KMS-11 (cell line): ENCODE results near the gene P2RX3.

Experiments
- H2AFZ ChIP-seq: fragments of 200-600 bp; sonication (generic); 2 replicates; pipeline ENCODE4 v1.6.1; 2016; ENCODE audit warnings: antibody characterized with exemption, mixed run types, low read depth
- H3K27ac ChIP-seq: fragments of 200-600 bp; sonication (generic); 2 replicates; pipeline ENCODE4 v1.6.1; 2016; ENCODE audit warnings: mild to moderate bottlenecking, mixed run types
- H3K27me3 ChIP-seq: fragments of 200-600 bp; sonication (generic); 2 replicates; pipeline ENCODE4 v1.6.1; 2017; ENCODE audit warnings: mild to moderate bottlenecking, low read depth, mixed run types, moderate library complexity; ENCODE audit not compliant: insufficient read depth
- H3K36me3 ChIP-seq: fragments of 200-600 bp; sonication (generic); 2 replicates; pipeline ENCODE4 v1.6.1; 2017; ENCODE audit warnings: mild to moderate bottlenecking, mixed run types; ENCODE audit not compliant: insufficient read depth
- H3K4me1 ChIP-seq: fragments of 200-600 bp; sonication (generic); 2 replicates; pipeline ENCODE4 v1.6.1; 2016; ENCODE audit warnings: mild to moderate bottlenecking, low read depth, mixed run types; ENCODE audit not compliant: poor library complexity, severe bottlenecking
- H3K4me2 ChIP-seq: fragments of 200-600 bp; sonication (generic); 2 replicates; pipeline ENCODE4 v1.7.0; 2016; ENCODE audit warnings: mild to moderate bottlenecking, mixed run types
- H3K4me3 ChIP-seq: fragments of 200-600 bp; sonication (generic); IDR thresholded peaks from 2 replicates; pipeline ENCODE4 v1.6.1; 2017; ENCODE audit warnings: low read depth, low read length, mixed read lengths; ENCODE audit not compliant: insufficient read depth
- H3K79me2 ChIP-seq: fragments of 200-600 bp; sonication (generic); 2 replicates; pipeline ENCODE4 v1.6.1; 2016; ENCODE audit warnings: low read depth, mixed run types; ENCODE audit not compliant: insufficient read depth
- H3K9ac ChIP-seq: fragments of 200-600 bp; sonication (generic); 2 replicates; pipeline ENCODE4 v1.6.1; 2016; ENCODE audit warnings: mild to moderate bottlenecking, mixed run types
- H4K20me1 ChIP-seq: fragments of 200-600 bp; sonication (generic); 2 replicates; pipeline ENCODE4 v1.6.1; 2016; ENCODE audit warnings: mild to moderate bottlenecking, mixed run types; ENCODE audit not compliant: insufficient read depth
- TF ChIP-seq, protein P1 (sequence below): fragments of 200-600 bp; sonication (generic); conservative IDR thresholded peaks from 2 replicates; pipeline ENCODE4 v1.6.1; 2017; ENCODE audit warnings: low read depth, mild to moderate bottlenecking, antibody characterized with exemption, low read length, moderate library complexity, mixed read lengths

The P2RX3 gene

DNA sequence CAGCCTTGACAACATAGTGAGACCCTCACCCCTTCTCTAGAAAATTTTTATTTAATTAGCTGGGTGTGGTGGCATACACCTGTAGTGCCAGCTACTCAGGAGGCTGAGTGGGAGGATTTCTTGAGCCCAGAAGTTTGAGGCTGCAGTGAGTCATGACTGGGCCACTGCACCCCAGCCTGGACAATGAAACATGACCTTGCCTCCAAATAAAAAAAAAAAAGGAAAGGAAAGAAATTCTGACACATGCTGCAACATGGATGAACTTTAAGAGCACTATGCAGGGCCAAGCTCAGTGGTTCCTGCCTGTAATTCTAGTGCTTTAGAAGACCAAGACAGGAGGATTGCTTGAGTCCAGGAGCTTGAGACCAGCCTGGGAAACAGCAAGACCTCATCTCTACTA is 80.0 kb downstream of the P2RX3 start:
- H3K27ac ChIP-seq = no peak overlapping the region
- H3K27me3 ChIP-seq = no peaks in the 10 kb centered on the region
- TF ChIP-seq, protein P1, sequence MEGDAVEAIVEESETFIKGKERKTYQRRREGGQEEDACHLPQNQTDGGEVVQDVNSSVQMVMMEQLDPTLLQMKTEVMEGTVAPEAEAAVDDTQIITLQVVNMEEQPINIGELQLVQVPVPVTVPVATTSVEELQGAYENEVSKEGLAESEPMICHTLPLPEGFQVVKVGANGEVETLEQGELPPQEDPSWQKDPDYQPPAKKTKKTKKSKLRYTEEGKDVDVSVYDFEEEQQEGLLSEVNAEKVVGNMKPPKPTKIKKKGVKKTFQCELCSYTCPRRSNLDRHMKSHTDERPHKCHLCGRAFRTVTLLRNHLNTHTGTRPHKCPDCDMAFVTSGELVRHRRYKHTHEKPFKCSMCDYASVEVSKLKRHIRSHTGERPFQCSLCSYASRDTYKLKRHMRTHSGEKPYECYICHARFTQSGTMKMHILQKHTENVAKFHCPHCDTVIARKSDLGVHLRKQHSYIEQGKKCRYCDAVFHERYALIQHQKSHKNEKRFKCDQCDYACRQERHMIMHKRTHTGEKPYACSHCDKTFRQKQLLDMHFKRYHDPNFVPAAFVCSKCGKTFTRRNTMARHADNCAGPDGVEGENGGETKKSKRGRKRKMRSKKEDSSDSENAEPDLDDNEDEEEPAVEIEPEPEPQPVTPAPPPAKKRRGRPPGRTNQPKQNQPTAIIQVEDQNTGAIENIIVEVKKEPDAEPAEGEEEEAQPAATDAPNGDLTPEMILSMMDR = no peak
- H3K4me1 ChIP-seq = no peaks in the 10 kb centered on the region
- no peak overlapping the region for H3K4me3 ChIP-seq
- H4K20me1 ChIP-seq = no peaks in the 10 kb centered on the region
- H2AFZ ChIP-seq = no peak overlapping the region
- H3K79me2 ChIP-seq = no peaks in the 10 kb centered on the region
- H3K4me2 ChIP-seq = no peak overlapping the region
- no peak overlapping the region for H3K9ac ChIP-seq
- H3K36me3 ChIP-seq = no peaks in the 10 kb centered on the region

DNA sequence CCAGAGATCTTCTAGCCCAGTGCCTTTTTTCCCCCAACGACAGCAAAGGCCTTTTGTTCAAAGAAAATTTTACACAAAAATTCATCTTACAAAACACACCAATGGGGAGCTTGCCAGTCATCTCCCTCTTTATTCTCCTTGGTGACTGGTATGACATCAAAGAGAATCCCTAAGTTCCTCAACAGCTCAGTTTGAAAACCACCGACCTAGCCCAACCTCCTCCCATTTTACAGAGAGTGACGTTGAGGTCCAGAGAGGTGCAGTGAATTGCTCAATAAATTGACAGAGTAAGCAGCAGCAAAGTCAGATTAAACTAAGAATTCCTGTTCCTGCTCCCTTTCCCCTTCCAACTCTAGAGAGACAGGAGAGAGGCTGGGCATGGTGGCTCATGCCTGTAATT is 81.0 kb downstream of the P2RX3 start:
- H4K20me1 ChIP-seq = no peaks in the 10 kb centered on the region
- H3K79me2 ChIP-seq = no peaks in the 10 kb centered on the region
- TF ChIP-seq, protein P1 = no peak
- H3K4me2 ChIP-seq = no peak overlapping the region
- H3K27me3 ChIP-seq = no peaks in the 10 kb centered on the region
- no peak overlapping the region for H3K4me3 ChIP-seq
- H3K36me3 ChIP-seq = no peaks in the 10 kb centered on the region
- no peaks in the 10 kb centered on the region for H3K4me1 ChIP-seq
- no peak overlapping the region for H3K9ac ChIP-seq
- no peak overlapping the region for H3K27ac ChIP-seq
- H2AFZ ChIP-seq = no peak overlapping the region

DNA sequence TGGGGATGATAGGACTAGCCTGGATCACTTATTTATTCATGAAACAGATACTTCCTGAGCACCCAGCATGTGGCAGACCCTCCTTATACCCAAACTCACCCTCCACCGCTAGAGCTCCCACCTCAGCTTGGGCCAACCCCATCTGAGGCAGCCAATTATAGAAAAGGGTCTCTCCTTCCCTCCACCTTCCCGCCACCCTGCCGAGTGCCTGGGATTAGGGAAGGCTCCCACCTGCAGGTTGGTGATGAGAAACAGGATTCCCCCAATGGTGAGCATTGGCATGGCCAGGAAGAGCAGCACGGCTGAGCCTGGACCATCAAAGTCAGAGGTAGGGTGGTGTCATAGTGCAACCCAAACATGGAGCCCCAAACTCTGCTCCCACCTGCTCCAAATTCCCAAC is 82.9 kb downstream of the P2RX3 start:
- no peaks in the 10 kb centered on the region for H3K79me2 ChIP-seq
- H3K36me3 ChIP-seq = no peaks in the 10 kb centered on the region
- H3K9ac ChIP-seq = no peak overlapping the region
- no peaks in the 10 kb centered on the region for H3K27me3 ChIP-seq
- no peak overlapping the region for H3K27ac ChIP-seq
- H4K20me1 ChIP-seq = no peaks in the 10 kb centered on the region
- H2AFZ ChIP-seq = no peak overlapping the region
- H3K4me3 ChIP-seq = no peak overlapping the region
- H3K4me1 ChIP-seq = no peaks in the 10 kb centered on the region
- TF ChIP-seq, protein P1 = no peak
- H3K4me2 ChIP-seq = no peak overlapping the region

DNA sequence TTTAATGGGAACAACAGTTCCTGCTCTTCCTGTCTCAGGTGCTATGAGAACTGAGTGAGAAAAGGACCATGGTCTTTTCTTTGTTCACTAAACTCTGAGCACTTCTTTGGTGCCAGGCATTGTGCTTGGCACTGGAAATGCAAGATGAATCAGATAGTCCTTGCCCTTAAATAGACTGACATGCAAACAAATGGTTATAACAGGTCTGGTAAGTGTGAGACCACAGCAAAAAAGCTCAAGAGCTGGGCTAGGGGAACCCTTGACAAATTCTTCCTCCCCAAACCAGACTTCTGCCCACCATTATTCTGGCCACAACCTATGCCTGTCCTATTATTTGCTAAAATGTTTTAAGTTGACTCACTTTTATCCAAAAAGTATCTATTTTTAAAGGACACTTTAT is 83.7 kb downstream of the P2RX3 start:
- Histone ChIP-seq H3K27ac (no peak overlapping the region), H2AFZ (no peak overlapping the region), H3K4me2 (no peak overlapping the region), H3K4me3 (no peak overlapping the region), H3K79me2 (no peaks in the 10 kb centered on the region), H3K9ac (no peak overlapping the region), H3K4me1 (no peaks in the 10 kb centered on the region), H3K27me3 (no peaks in the 10 kb centered on the region), H3K36me3 (no peaks in the 10 kb centered on the region), H4K20me1 (no peaks in the 10 kb centered on the region)
- TF ChIP-seq, protein P1 = no peak
